ENCODE results near the gene LMCD1.

Gene LMCD1

DNA sequence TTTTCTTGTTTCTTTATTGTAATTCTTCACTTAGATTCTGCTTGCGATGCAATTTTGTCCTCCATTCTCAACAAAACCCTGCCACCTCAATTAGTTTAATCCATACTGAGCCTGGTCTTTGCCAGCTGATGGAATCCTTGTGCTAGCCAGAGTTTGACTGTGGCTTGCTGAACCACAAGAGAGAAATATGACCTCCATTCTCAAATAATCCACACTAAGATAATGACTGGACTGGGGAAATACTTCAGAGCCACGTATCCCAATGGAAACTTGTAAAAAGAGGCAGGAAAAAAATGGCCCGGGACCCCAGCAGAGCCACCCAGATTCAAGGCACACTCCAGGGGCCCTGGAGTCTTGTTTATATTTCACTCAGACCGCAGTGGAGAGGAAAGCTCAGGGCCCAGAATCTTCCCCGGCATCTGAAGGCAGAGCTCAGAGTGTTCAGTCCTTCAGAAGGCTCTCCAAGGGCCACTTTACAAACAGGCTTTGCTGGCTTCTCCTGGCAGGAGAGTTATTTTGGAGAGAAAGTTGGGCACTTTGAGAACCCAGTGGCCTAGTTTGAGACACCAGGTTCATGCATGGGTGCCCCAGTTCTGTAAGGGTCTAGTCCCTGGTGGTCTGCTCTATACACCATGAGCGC, 80.3 kb downstream of the LMCD1 start:
- H3K4me3 ChIP-seq (ENCODE audit: low read depth, low read length) = no peak overlapping the region
- TF ChIP-seq, protein P1, sequence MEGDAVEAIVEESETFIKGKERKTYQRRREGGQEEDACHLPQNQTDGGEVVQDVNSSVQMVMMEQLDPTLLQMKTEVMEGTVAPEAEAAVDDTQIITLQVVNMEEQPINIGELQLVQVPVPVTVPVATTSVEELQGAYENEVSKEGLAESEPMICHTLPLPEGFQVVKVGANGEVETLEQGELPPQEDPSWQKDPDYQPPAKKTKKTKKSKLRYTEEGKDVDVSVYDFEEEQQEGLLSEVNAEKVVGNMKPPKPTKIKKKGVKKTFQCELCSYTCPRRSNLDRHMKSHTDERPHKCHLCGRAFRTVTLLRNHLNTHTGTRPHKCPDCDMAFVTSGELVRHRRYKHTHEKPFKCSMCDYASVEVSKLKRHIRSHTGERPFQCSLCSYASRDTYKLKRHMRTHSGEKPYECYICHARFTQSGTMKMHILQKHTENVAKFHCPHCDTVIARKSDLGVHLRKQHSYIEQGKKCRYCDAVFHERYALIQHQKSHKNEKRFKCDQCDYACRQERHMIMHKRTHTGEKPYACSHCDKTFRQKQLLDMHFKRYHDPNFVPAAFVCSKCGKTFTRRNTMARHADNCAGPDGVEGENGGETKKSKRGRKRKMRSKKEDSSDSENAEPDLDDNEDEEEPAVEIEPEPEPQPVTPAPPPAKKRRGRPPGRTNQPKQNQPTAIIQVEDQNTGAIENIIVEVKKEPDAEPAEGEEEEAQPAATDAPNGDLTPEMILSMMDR (IDR thresholded peaks at IDR 0.05; ENCODE audit: insufficient read depth, low read length, missing control alignments) = no peak
- CTCF ChIA-PET = interaction anchor here (1.2 kb wide), 1 partner anchor 10 kb away, joined by 3 read pairs; no protein-coding TSS in a partner anchor
- POLR2A ChIA-PET = no interaction called here
- DNase-seq (ENCODE audit: low read depth, low spot score) = no peak

DNA sequence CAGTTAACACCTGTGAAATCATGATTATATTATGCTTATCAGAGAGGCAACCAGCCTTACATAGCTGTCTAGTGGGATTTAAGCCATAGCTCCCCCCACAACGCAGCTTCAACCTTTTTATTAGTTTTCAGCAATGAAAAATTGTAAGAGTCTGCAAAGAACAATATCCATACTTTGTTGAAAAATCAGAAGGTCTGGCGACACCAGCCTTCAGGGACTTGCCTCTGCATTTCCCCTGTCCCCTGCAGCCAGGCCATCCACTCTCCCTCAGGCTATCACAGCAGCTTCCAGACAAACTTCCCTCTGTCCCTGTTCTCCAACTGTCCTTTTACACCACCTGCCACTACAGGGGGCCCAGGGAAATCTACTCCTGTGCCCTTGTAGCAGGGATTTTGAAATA, 83.0 kb downstream of the LMCD1 start:
- POLR2A ChIA-PET = interaction anchor here (0.6 kb wide), 1 partner anchor 189 kb away, joined by 3 read pairs; no protein-coding TSS in a partner anchor
- CTCF ChIA-PET = interaction anchor here (1.0 kb wide), 1 partner anchor 9 kb away, joined by 3 read pairs; no protein-coding TSS in a partner anchor
- DNase-seq (ENCODE audit: low read depth, low spot score) = no peak
- TF ChIP-seq, protein P1 (IDR thresholded peaks at IDR 0.05; ENCODE audit: insufficient read depth, low read length, missing control alignments) = no peak
- no peak overlapping the region for H3K4me3 ChIP-seq (ENCODE audit: low read depth, low read length)

DNA sequence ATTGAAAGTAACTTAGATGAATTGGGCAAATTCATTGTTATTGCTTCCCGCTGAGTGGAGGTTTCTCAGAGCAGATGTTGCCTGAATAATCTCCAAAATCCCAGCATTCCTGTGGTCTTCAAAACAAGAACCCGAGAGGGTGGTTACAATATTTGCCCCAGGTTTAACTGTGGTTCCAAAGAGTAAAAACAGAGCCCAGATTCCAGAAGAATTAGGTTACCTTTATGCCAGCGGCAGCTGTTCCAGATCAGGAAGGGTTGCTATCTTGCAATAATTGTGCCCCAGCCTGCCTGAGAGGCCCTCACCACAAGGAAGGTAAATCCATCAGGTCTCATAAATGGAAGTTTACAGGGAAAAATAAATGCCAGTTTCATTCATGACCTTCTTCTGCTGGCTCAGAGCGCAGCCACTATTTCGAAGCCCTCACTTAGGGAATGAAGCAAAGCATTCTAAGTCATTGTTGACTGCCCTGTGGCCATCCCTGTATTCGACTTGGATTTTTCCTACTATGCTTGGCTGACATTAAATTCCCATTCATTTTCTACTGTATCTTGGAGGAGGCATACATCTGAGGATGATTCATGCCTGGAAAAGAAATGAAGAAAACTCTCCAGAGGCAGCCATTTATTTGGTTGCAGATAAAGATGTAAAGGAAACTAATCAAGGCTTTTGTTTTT, 88.4 kb downstream of the LMCD1 start:
- H3K4me3 ChIP-seq (ENCODE audit: low read depth, low read length) = no peak overlapping the region
- POLR2A ChIA-PET = no interaction called here
- TF ChIP-seq, protein P1 (IDR thresholded peaks at IDR 0.05; ENCODE audit: insufficient read depth, low read length, missing control alignments) = no peak
- no peak for DNase-seq (ENCODE audit: low read depth, low spot score)
- CTCF ChIA-PET = interaction anchor here (0.8 to 1.6 kb wide), 3 partner anchors 15 to 173 kb away, joined by 3 to 6 read pairs (median 4); no protein-coding TSS in a partner anchor

DNA sequence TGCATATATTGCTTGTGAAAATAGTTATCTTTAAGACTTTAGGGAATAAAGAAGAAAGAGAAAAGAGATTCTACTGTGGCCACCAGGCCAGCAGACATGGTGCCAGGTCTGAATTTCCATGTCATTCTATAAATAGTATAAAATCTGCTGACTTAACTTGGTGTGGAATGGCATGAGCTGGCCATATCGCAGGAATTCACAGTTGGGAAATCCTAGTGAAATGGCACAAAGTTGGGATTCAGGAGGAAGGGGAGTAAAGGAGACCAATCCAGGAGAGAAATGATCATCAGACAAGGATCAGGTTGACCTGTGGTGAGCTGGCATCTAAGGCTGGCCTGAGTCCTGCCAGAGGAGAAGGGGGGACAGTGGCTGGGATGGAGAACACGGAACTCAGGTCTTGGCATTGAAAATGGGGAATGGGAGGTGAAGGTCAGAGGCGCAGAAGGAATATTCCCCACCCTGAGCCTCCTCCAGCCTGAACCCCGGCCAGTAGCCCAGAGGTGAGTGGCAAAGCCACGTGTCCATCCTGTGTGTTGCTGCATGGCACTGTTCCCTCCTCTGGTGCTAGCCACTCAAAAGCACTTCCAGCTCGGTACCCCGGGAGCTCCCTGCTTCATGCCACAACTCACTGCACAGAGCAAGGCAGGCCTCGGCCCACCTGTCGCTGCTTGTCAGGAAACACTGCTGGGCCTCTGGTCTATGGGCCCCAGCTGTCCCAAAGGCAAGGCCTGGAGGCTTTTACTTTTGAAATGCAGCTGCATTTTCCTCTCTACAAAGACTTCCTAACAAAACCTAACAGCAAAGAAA, 91.6 kb downstream of the LMCD1 start:
- ChIA-PET CTCF (interaction anchor here (1.0 to 3.0 kb wide), 9 partner anchors 9 to 169 kb away, joined by 3 to 11 read pairs (median 4); no protein-coding TSS in a partner anchor), POLR2A (interaction anchor here (1.1 kb wide), 1 partner anchor 16 kb away, joined by 5 read pairs; no protein-coding TSS in a partner anchor)
- TF ChIP-seq, protein P1 (IDR thresholded peaks at IDR 0.05; ENCODE audit: insufficient read depth, low read length, missing control alignments) = no peak
- DNase-seq (ENCODE audit: low read depth, low spot score) = no peak
- no peak overlapping the region for H3K4me3 ChIP-seq (ENCODE audit: low read depth, low read length)

DNA sequence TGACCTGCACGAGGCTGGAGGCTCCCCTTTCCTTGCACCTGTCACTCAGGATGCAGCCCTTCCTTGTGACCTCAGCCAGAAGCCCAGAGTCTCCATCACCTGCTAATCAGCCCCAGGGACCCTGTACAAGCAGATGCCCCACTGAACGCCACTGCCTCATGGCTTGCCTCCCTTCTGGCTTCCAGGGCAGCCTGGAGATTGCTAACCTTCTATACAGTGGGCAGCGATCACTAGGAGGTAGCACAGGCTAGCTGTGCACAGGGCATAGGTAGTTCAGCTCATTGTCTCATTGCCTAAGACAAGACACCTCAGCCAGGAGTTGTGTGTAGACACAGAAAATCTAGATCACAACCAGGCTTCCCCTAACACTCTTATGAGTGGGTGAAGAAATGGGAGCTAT, 93.6 kb downstream of the LMCD1 start:
- no peak overlapping the region for H3K4me3 ChIP-seq (ENCODE audit: low read depth, low read length)
- POLR2A ChIA-PET = no interaction called here
- CTCF ChIA-PET = interaction anchor here (1.2 to 3.1 kb wide), 3 partner anchors 27 to 177 kb away, joined by 6 to 19 read pairs (median 9); no protein-coding TSS in a partner anchor
- no peak for DNase-seq (ENCODE audit: low read depth, low spot score)
- TF ChIP-seq, protein P1 (IDR thresholded peaks at IDR 0.05; ENCODE audit: insufficient read depth, low read length, missing control alignments) = no peak

Data from AG04449 (cell line).